ENCODE measurements around the gene LMCD1.

Gene LMCD1

GRCh38 chr3:8501371-8502131, at the start of gene LMCD1:
Gene LMCD1 (plus strand): TSS chr3:8501823. CDS start chr3:8501939, 116 bp downstream.
- peak; percentile 90 for DNase-seq

- DNase-seq = no peak
These were observed 49.5 kb upstream of the LMCD1 start for GRCh38 chr3:8452112-8452511.

- DNase-seq = no peak
These were observed 48.5 kb upstream of the LMCD1 start for GRCh38 chr3:8453153-8453552.

- DNase-seq = no peak
These were observed 45.9 kb upstream of the LMCD1 start for GRCh38 chr3:8455526-8456411.

- no peak for DNase-seq
These were observed 45.2 kb upstream of the LMCD1 start for GRCh38 chr3:8456412-8456811.

GRCh38 chr3:8457039-8457438, 44.6 kb upstream of the LMCD1 start:
- no peak for DNase-seq

GRCh38 chr3:8458238-8458661, 43.4 kb upstream of the LMCD1 start:
- DNase-seq = no peak

GRCh38 chr3:8458711-8459110, 42.9 kb upstream of the LMCD1 start:
- no peak for DNase-seq

- DNase-seq = no peak
These were observed 41.4 kb upstream of the LMCD1 start for GRCh38 chr3:8460050-8460708.

- no peak for DNase-seq
These were observed 40.7 kb upstream of the LMCD1 start for GRCh38 chr3:8460815-8461456.

GRCh38 chr3:8464668-8465067, 37.0 kb upstream of the LMCD1 start:
- DNase-seq = peak; percentile 10

GRCh38 chr3:8466526-8466925, 35.1 kb upstream of the LMCD1 start:
- DNase-seq = no peak

GRCh38 chr3:8470801-8471200, 30.8 kb upstream of the LMCD1 start:
- DNase-seq = no peak

- DNase-seq = no peak
These were observed 29.1 kb upstream of the LMCD1 start for GRCh38 chr3:8472549-8472948.

GRCh38 chr3:8473029-8473428, 28.6 kb upstream of the LMCD1 start:
- DNase-seq = no peak

- DNase-seq = no peak
These were observed 27.6 kb upstream of the LMCD1 start for GRCh38 chr3:8473990-8474389.

GRCh38 chr3:8474991-8475390, 26.6 kb upstream of the LMCD1 start:
- no peak for DNase-seq

GRCh38 chr3:8480699-8481098, 20.9 kb upstream of the LMCD1 start:
- no peak for DNase-seq

GRCh38 chr3:8481380-8481779, 20.2 kb upstream of the LMCD1 start:
- no peak for DNase-seq

GRCh38 chr3:8482263-8482662, 19.4 kb upstream of the LMCD1 start:
- DNase-seq = no peak

- peak; percentile 35 for DNase-seq
These were observed 18.5 kb upstream of the LMCD1 start for GRCh38 chr3:8482960-8483665.

GRCh38 chr3:8484409-8485140, 17.0 kb upstream of the LMCD1 start:
- DNase-seq = no peak

Measured in NCI-H1092 treated with DMSO at 0.1 percent for 48 hours (cell line).